Astrocyte of the spinal cord (primary cell): ENCODE measurements around the gene TEKT5.
"Not testable (repeated sequence)": the region's sequence is repeated elsewhere in the genome, so short reads cannot be mapped to it uniquely, and the experiment has no call there.

Experiments used
- DNase-seq: peaks from one replicate; pipeline ENCODE4 v3.0.0; 2011; ENCODE audit warnings: low read depth, low spot score
- H3K4me3 ChIP-seq: 2 replicates; pipeline ENCODE4 v1.5.1; 2011; ENCODE audit warnings: low read depth, mild to moderate bottlenecking, low read length, moderate library complexity
- in situ Hi-C: cut with HindIII; loops from 2 replicates; pipeline ENCODE4 v1.10.0; 2017; ENCODE audit warnings: low sequenced_read_pairs
- TF ChIP-seq, protein P1 (sequence below): IDR thresholded peaks from 2 replicates; pipeline ENCODE4 v1.5.1; 2012; ENCODE audit warnings: low read depth, mild to moderate bottlenecking, low read length, inconsistent platforms

The TEKT5 gene

DNA sequence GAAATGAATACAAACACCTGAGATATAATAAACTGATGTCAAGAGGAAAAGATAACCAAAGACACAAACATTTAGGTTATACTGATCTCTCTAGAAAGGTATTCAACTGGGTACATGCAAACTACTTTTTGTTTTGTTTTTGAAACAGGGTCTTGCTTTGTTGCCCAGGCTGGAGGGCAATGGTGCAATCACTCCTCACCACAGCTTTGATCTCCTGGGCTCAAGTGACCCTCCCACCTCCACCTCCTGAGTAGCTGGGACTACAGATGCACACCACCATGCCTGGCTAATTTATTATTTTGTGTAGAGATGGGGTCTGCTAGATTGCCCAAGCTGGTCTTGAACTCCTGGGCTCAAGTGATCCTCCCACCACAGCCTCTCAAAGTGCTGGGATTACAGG is 38.1 kb downstream of the TEKT5 start:
- no peak overlapping the region for H3K4me3 ChIP-seq
- no peak for DNase-seq
- TF ChIP-seq, protein P1, sequence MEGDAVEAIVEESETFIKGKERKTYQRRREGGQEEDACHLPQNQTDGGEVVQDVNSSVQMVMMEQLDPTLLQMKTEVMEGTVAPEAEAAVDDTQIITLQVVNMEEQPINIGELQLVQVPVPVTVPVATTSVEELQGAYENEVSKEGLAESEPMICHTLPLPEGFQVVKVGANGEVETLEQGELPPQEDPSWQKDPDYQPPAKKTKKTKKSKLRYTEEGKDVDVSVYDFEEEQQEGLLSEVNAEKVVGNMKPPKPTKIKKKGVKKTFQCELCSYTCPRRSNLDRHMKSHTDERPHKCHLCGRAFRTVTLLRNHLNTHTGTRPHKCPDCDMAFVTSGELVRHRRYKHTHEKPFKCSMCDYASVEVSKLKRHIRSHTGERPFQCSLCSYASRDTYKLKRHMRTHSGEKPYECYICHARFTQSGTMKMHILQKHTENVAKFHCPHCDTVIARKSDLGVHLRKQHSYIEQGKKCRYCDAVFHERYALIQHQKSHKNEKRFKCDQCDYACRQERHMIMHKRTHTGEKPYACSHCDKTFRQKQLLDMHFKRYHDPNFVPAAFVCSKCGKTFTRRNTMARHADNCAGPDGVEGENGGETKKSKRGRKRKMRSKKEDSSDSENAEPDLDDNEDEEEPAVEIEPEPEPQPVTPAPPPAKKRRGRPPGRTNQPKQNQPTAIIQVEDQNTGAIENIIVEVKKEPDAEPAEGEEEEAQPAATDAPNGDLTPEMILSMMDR = no peak
- in situ Hi-C loops = no loop called here

DNA sequence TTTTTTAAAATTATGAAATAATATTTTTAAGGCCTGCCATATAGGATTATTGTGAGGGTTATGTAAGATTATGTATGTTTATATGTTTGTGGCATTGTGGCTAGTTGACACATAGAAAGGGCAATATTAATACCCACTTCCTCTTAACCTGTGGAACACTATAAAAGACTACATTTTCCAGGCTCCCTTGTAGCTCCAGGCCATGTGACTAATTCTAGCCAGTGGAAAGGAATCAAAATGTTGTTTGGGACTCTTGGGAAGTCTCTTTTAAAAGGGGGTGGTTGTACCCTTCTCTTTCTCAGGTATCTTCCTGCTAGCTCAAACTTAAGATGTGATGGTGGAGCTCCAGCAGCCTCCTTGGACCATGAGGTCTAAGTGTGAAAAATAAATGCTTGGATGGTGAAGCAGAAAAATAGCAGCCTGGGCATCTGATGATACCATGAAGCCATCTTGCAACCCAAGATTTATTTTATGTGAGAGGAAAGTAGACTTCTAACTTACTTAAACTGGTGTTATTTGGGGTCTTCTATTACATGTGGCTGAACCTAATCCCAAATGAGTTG is 39.2 kb downstream of the TEKT5 start:
- TF ChIP-seq, protein P1 = no peak
- no peak for DNase-seq
- no peak overlapping the region for H3K4me3 ChIP-seq
- in situ Hi-C loops = no loop called here

DNA sequence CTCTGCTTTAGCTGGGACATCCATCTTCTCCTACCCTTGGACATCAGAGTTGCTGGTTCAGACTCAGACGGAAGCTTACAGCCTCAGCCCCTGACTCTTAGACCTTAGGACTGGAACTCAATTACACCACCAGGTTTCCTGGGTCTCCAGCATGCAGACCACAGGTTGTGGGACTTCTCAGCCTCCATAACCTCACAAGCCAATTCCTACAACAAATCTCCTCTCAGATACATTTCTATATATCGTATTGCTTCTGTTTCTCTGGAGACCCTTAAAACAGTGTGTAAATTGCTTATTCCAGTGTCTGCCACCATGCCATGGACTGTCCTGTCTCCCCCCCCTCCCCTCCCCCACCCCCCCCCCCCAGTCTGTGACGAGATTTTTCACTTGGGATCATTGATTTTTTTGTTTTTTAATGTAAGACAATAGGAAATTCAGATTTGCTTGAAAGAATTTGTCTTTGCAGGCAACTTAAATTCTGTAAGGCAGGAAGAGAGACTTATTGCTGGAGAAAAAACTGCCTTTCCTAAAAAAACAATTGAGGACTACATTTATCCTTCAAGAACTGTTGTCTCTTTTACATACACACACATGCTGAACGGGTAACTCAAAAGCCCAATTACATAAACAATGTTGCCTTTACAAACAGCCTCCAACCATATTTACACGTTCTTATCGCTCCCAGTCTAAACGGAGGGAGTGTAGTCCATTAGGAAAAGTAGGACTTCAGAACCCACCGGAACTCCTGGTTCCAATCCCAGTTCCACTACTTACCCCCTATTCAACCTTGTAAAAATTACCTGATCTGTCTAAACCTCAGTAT is 39.9 kb downstream of the TEKT5 start:
- DNase-seq = no peak
- H3K4me3 ChIP-seq = no peak overlapping the region
- TF ChIP-seq, protein P1 = no peak
- in situ Hi-C loops = no loop called here

DNA sequence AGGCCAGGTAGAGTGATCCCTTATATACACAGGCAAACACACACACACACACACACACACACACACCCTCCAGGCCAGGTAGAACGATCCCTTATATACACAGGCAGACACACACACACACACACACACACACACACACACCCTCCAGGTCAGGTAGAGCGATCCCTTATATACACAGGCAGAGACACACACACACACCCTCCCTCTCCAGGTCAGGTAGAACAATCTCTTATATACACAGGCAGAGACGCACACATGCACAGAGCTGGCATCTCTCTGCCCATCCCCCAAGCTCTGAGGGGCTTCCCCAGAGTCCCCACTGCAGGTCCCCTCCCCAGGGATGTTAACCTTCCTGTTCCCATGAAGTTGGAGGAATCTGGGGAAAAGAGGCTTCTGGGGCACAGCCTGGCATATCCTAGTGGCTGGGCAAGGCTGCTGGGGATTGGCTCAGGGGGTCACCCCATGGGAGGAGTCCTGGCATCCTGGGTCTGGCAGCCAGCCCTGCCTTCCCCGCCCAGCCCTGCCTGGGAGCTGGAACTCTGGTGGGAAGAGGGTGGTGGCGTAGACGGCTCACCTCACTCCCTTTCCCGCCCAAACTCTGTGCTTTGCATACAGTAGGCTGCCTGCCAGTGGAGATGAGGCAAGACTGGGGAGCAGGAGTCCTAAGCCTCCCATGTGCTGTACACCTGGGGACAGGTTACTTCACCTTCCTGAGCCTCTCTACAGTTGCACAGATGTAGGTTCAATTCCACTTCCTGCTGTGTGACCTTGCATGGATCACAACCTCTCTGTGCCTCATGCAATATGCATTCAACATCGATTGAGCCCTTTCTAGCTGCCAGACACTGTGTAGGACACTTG is 41.8 kb downstream of the TEKT5 start:
- TF ChIP-seq, protein P1 = no peak
- in situ Hi-C loops = no loop called here
- DNase-seq = no peak
- H3K4me3 ChIP-seq = no peak overlapping the region

DNA sequence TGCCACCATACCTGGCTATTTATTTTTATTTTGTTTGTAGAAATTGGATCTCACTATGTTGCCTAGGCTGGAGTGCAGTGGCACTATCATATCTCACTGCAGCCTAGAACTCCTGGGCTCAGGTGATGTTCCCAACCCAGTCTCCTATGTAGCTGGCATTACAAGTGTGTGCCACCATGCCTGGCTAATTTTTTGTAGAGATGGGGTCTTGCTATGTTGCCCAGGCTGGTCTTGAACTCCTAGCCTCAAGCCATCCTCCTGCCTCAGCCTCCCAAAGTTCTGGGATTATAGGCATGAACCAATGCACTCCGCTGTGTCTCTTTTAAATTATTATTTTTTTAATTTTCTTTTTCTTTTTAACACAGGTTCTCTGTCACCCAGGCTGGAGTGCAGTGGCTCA is 45.6 kb downstream of the TEKT5 start:
- in situ Hi-C loops, H3K4me3 ChIP-seq, DNase-seq: not testable (repeated sequence)

DNA sequence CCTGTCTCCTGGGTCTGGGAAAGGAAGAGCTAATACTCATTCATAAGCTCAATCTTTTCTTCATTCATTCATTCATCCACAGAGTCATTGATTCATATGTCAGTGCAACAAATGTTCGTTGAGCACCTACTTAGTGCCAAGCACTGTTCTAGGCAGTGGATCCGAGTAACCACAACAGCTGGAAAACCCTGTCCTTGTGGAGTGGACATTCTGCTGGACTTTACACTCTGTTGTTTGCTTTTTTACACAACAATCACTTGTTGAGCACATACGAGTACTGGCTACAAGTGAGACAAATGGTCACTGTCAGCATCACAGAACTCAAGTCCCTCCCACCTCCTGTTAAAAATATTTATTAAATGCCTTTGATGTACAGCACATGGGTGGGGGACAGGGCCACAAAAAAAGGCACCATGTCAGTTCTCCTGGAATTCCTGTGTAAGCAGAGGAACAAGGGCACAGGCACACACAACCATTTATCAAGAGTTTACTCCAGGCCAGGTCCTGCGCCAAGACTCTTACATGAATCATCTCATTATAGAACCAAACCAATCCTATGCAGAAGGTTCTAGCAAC is 46.9 kb downstream of the TEKT5 start:
- no peak overlapping the region for H3K4me3 ChIP-seq
- TF ChIP-seq, protein P1 = no peak
- DNase-seq = no peak
- in situ Hi-C loops = no loop called here
